Ishikawa (cell line): ENCODE data around the gene PPFIA4.

Experiments used
- CEBPB ChIP-seq: IDR thresholded peaks from 2 replicates; pipeline ENCODE4 v1.6.1; 2012
- CREB1 ChIP-seq: IDR thresholded peaks from 2 replicates; pipeline ENCODE4 v1.6.1; 2012; ENCODE audit warnings: low read depth
- EGR1 ChIP-seq: IDR thresholded peaks from 2 replicates; pipeline ENCODE4 v1.6.1; 2012
- EP300 ChIP-seq: IDR thresholded peaks from 2 replicates; pipeline ENCODE4 v1.6.1; 2012; ENCODE audit warnings: borderline replicate concordance
- FOXM1 ChIP-seq: IDR thresholded peaks from 2 replicates; pipeline ENCODE4 v1.6.1; 2012; ENCODE audit warnings: low read depth, borderline replicate concordance
- NFIC ChIP-seq: IDR thresholded peaks from 2 replicates; pipeline ENCODE4 v1.6.1; 2012
- RAD21 ChIP-seq: IDR thresholded peaks from 2 replicates; pipeline ENCODE4 v1.6.1; 2012; ENCODE audit warnings: low read depth
- TAF1 ChIP-seq: IDR thresholded peaks from 2 replicates; pipeline ENCODE4 v1.6.1; 2012; ENCODE audit warnings: low read depth, mild to moderate bottlenecking
- TCF12 ChIP-seq: IDR thresholded peaks from 2 replicates; pipeline ENCODE4 v1.6.1; 2012; ENCODE audit warnings: low read depth
- TEAD4 ChIP-seq: IDR thresholded peaks from 2 replicates; pipeline ENCODE4 v1.6.1; 2012
- YY1 ChIP-seq: IDR thresholded peaks from 2 replicates; pipeline ENCODE4 v1.6.1; 2012; ENCODE audit warnings: low read depth
- ZBTB7A ChIP-seq: IDR thresholded peaks from 2 replicates; pipeline ENCODE4 v1.6.1; 2012; ENCODE audit warnings: low read depth
- TF ChIP-seq, protein P1 (sequence below): IDR thresholded peaks from 2 replicates; pipeline ENCODE4 v1.6.1; 2012
- TF ChIP-seq, protein P2 (sequence below): IDR thresholded peaks from 2 replicates; pipeline ENCODE4 v1.6.1; 2012
- TF ChIP-seq, protein P3 (sequence below): IDR thresholded peaks from 2 replicates; pipeline ENCODE4 v1.6.1; 2012; ENCODE audit warnings: low read depth, mild to moderate bottlenecking

PPFIA4 gene

GRCh38 chr1:203041351-203041932, 15.2 kb downstream of the PPFIA4 start:
- TF ChIP-seq, protein P1, sequence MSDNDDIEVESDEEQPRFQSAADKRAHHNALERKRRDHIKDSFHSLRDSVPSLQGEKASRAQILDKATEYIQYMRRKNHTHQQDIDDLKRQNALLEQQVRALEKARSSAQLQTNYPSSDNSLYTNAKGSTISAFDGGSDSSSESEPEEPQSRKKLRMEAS, result no peak
- TF ChIP-seq NFIC (no peak), RAD21 (no peak)
- TF ChIP-seq, protein P2, sequence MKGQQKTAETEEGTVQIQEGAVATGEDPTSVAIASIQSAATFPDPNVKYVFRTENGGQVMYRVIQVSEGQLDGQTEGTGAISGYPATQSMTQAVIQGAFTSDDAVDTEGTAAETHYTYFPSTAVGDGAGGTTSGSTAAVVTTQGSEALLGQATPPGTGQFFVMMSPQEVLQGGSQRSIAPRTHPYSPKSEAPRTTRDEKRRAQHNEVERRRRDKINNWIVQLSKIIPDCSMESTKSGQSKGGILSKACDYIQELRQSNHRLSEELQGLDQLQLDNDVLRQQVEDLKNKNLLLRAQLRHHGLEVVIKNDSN, result no peak

GRCh38 chr1:203043830-203044545, 17.7 kb downstream of the PPFIA4 start:
- TF ChIP-seq ZBTB7A, result no peak
- TF ChIP-seq CEBPB, result no peak
- no peak for TF ChIP-seq YY1
- no peak for TF ChIP-seq RAD21
- TF ChIP-seq, protein P2, result no peak
- TF ChIP-seq CREB1, result no peak
- TF ChIP-seq NFIC, result no peak
- TF ChIP-seq TCF12, result no peak
- no peak for TF ChIP-seq TEAD4
- no peak for TF ChIP-seq TAF1
- TF ChIP-seq FOXM1, result no peak
- TF ChIP-seq, protein P3, sequence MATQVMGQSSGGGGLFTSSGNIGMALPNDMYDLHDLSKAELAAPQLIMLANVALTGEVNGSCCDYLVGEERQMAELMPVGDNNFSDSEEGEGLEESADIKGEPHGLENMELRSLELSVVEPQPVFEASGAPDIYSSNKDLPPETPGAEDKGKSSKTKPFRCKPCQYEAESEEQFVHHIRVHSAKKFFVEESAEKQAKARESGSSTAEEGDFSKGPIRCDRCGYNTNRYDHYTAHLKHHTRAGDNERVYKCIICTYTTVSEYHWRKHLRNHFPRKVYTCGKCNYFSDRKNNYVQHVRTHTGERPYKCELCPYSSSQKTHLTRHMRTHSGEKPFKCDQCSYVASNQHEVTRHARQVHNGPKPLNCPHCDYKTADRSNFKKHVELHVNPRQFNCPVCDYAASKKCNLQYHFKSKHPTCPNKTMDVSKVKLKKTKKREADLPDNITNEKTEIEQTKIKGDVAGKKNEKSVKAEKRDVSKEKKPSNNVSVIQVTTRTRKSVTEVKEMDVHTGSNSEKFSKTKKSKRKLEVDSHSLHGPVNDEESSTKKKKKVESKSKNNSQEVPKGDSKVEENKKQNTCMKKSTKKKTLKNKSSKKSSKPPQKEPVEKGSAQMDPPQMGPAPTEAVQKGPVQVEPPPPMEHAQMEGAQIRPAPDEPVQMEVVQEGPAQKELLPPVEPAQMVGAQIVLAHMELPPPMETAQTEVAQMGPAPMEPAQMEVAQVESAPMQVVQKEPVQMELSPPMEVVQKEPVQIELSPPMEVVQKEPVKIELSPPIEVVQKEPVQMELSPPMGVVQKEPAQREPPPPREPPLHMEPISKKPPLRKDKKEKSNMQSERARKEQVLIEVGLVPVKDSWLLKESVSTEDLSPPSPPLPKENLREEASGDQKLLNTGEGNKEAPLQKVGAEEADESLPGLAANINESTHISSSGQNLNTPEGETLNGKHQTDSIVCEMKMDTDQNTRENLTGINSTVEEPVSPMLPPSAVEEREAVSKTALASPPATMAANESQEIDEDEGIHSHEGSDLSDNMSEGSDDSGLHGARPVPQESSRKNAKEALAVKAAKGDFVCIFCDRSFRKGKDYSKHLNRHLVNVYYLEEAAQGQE, result no peak
- TF ChIP-seq EP300, result no peak
- TF ChIP-seq, protein P1, result no peak

DNA sequence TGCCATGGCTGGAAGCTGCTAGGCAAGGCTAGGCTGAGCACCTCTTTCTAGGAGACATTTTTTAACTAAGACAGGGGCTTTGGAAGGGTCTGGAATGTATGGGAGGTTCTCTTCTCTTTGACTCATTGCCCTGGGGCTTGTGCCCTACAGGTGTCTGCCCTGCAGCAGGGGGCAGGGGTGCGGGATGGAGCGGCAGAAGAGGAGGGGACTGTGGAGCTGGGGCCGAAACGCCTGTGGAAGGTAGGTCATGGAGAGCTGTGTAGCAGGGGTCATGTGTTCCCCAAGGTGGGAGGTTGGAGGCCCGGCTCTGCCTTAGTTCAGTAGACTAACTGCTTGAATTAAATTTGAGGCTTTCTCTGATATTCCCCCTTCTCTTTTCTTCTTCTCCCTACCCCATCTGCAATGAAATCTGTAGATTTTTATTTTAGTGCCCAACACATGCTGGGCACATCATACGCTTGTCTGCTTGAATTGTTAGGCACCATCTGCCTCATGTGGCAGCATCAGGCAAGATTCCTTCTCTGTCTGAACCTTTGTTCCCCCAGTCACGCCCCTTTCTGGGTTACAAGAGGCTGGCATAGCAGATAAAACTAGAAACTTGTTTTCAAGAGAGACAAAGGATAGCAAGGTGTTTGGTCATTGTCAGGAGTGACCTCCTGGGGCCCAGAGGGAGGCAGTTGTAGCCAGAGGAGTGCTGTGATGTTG, 18.4 kb downstream of the PPFIA4 start:
- TF ChIP-seq CEBPB (no peak), FOXM1 (no peak), ZBTB7A (no peak), CREB1 (no peak), RAD21 (no peak), EP300 (no peak), NFIC (no peak), TAF1 (no peak), EGR1 (no peak), TEAD4 (no peak), TCF12 (no peak), YY1 (no peak)
- TF ChIP-seq, protein P1, result no peak
- TF ChIP-seq, protein P2, result no peak
- TF ChIP-seq, protein P3, result no peak

GRCh38 chr1:203045336-203045735, 19.0 kb downstream of the PPFIA4 start:
- TF ChIP-seq FOXM1 (no peak), EP300 (no peak), NFIC (no peak), ZBTB7A (no peak), RAD21 (no peak)
- TF ChIP-seq, protein P2, result no peak
